Duodenal mucosa (tissue), 2 donors: Measurements from ENCODE around the gene RNASE8.
"Not testable (repeated sequence)": the region's sequence is repeated elsewhere in the genome, so short reads cannot be mapped to it uniquely, and the experiment has no call there.

Experiments used
- H3K27ac ChIP-seq: one replicate; pipeline ENCODE4 v1.7.0; 2013; ENCODE audit warnings: low read depth, low read length
- H3K27me3 ChIP-seq, 2 donors: one replicate each; pipeline ENCODE4 v1.7.0; 2013; ENCODE audit warnings: low read length in 2 of 2, control low read depth in 1 of 2; ENCODE audit not compliant: insufficient read depth in 2 of 2, control insufficient read depth in 1 of 2
- H3K36me3 ChIP-seq, 2 donors: one replicate each; pipeline ENCODE4 v1.7.0; 2013; ENCODE audit warnings: low read length in 2 of 2, control low read depth in 1 of 2; ENCODE audit not compliant: insufficient read depth in 2 of 2, control insufficient read depth in 1 of 2
- H3K4me1 ChIP-seq, 2 donors: one replicate each; pipeline ENCODE4 v1.7.0; 2013; ENCODE audit warnings: low read length in 2 of 2, control low read depth in 1 of 2; ENCODE audit not compliant: insufficient read depth in 2 of 2, control insufficient read depth in 1 of 2
- H3K4me3 ChIP-seq, 2 donors: one replicate each; pipeline ENCODE4 v1.7.0; 2013; ENCODE audit warnings: low read length in 2 of 2, low read depth in 1 of 2
- H3K9ac ChIP-seq, 2 donors: one replicate each; pipeline ENCODE4 v1.7.0; 2013; ENCODE audit warnings: low read length in 2 of 2, low read depth in 1 of 2
- H3K9me3 ChIP-seq, 2 donors: one replicate each; pipeline ENCODE4 v1.7.0; 2013; ENCODE audit warnings: low read length in 2 of 2, control low read depth in 1 of 2; ENCODE audit not compliant: control insufficient read depth in 1 of 2

The RNASE8 gene, protein sequence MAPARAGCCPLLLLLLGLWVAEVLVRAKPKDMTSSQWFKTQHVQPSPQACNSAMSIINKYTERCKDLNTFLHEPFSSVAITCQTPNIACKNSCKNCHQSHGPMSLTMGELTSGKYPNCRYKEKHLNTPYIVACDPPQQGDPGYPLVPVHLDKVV

DNA sequence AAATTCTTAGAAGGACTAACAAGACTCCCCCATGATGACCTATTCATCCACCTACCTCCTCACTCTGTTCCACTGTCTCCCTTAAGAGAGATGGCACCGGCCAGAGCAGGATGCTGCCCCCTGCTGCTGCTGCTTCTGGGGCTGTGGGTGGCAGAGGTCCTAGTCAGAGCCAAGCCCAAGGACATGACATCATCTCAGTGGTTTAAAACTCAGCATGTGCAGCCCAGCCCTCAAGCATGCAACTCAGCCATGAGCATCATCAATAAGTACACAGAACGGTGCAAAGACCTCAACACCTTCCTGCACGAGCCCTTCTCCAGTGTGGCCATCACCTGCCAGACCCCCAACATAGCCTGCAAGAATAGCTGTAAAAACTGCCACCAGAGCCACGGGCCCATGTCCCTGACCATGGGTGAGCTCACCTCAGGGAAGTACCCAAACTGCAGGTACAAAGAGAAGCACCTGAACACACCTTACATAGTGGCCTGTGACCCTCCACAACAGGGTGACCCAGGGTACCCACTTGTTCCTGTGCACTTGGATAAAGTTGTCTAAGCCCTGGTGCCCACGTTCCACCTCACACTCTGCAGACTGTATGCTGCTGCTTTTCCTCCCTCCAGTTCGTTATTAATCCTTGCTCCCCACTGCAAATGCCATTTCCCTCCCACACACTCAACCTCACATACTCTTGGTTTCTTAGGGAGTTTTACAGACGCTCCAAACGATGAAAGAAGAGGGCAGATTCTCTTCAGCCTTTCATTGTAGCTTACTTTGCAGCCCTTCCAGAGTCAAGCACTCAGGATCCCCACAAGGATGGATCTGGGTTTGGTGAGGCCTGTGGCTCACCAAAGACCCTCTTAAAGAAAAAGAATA is at the start of gene RNASE8:
TSS of gene RNASE8 (plus strand) at position 20 of the 873 bp plus-strand sequence. CDS start at position 91, 71 bp downstream.
- Histone ChIP-seq H3K27ac (no peak within 1 kb of the TSS), H3K4me1 (peaks cover 35 to 37% of the 10 kb centered on the region in 2 donors), H3K9me3 (no peaks in the 10 kb centered on the region), H3K9ac (no peak within 1 kb of the TSS), H3K36me3 (no peaks in the 10 kb centered on the region), H3K27me3 (no peaks in the 10 kb centered on the region), H3K4me3 (no peak within 1 kb of the TSS)

- not testable (repeated sequence) for H3K4me3 ChIP-seq, H3K27ac ChIP-seq, H3K27me3 ChIP-seq, H3K36me3 ChIP-seq, H3K9me3 ChIP-seq, H3K4me1 ChIP-seq, H3K9ac ChIP-seq
Measured at GRCh38 chr14:21009721-21010120, 47.9 kb upstream of the RNASE8 start.

GRCh38 chr14:21011136-21011535 is 46.5 kb upstream of the RNASE8 start:
- Histone ChIP-seq H3K9me3 (no peaks in the 10 kb centered on the region), H3K4me3 (no peak overlapping the region), H3K9ac (no peak overlapping the region), H3K27ac (no peak overlapping the region), H3K4me1 (no peaks in the 10 kb centered on the region), H3K27me3 (no peaks in the 10 kb centered on the region), H3K36me3 (no peaks in the 10 kb centered on the region)

DNA sequence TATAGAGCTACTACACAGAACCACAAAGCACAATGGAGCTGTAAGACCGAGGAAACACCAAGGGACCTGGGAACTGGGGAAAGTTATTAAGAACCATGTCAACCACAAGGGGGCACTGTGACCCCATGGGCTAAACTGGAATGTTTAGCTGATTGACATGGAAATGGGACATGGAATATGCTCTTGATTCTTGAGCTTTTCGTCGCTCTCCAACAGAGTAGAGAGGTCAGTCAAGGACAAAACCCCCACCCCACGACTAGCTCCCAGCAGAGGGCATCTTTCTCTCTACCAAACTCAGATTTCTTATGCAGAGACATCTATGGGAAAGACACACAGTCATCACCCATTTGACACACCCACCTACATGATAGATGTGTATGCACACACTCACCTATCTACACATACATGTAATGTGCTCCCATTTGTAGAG is 42.8 kb upstream of the RNASE8 start:
- Histone ChIP-seq H3K9ac (no peak overlapping the region), H3K27ac (no peak overlapping the region), H3K4me1 (no peaks in the 10 kb centered on the region), H3K4me3 (no peak overlapping the region), H3K9me3 (no peaks in the 10 kb centered on the region), H3K27me3 (no peaks in the 10 kb centered on the region), H3K36me3 (peaks cover 11 to 32% of the 10 kb centered on the region in 2 donors)

- no peaks in the 10 kb centered on the region for H3K9me3 ChIP-seq
- no peak overlapping the region for H3K27ac ChIP-seq
- no peak overlapping the region for H3K9ac ChIP-seq
- H3K4me3 ChIP-seq: no peak overlapping the region
- H3K36me3 ChIP-seq: peaks cover 13 to 35% of the 10 kb centered on the region in 2 donors
- H3K27me3 ChIP-seq: no peaks in the 10 kb centered on the region
- H3K4me1 ChIP-seq: no peaks in the 10 kb centered on the region
Measured at GRCh38 chr14:21015312-21015711, 42.3 kb upstream of the RNASE8 start.

DNA sequence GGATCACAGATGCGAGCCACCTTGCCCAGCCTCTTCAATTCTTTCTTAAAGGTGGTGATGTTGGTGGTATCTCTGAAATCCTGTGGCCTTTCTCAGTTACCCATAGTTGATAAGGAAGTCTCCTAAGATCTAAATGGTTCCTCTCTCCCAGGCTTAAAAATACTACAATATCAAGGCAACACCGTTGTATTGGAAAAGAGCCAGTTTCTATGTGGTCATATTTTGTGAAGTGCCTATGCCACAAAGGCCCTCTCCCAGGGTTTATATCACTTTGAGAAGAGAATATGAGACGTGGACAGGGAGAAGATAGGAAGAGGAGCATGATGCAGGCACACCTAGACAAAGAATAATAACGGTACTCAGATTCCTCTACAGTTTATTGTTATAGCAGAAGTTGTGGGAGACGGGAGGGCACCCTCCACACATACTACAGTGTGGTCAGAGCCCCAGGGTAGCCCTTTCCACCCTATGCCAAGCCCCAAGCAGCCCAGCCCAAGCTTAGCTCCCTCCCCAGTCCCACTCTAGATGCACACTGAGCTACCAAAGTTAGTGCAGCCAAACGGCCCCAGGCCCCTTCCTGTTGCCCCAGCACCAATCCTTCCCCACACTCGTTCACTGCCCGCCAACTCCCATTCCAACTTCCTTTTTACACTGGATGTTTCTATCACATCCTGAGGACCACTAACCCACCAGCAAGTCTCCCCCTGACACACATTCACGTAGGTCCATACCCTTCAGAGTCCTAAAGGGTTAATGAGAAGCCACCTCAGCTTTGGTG is 41.0 kb upstream of the RNASE8 start:
- no peak overlapping the region for H3K9ac ChIP-seq
- H3K9me3 ChIP-seq: no peaks in the 10 kb centered on the region
- no peak overlapping the region for H3K4me3 ChIP-seq
- no peak overlapping the region for H3K27ac ChIP-seq
- H3K36me3 ChIP-seq: peaks cover 16 to 48% of the 10 kb centered on the region in 2 donors
- H3K4me1 ChIP-seq: no peaks in the 10 kb centered on the region
- H3K27me3 ChIP-seq: no peaks in the 10 kb centered on the region

GRCh38 chr14:21017528-21018245 is 39.9 kb upstream of the RNASE8 start:
- no peak overlapping the region for H3K27ac ChIP-seq
- no peak overlapping the region for H3K9ac ChIP-seq
- H3K4me3 ChIP-seq: no peak overlapping the region
- H3K36me3 ChIP-seq: peaks cover 16 to 54% of the 10 kb centered on the region in 2 donors
- no peaks in the 10 kb centered on the region for H3K9me3 ChIP-seq
- no peaks in the 10 kb centered on the region for H3K27me3 ChIP-seq
- peaks cover 0 to 2% of the 10 kb centered on the region in 2 donors for H3K4me1 ChIP-seq

- H3K27me3 ChIP-seq: no peaks in the 10 kb centered on the region
Measured at GRCh38 chr14:21018286-21018685, 39.3 kb upstream of the RNASE8 start.

DNA sequence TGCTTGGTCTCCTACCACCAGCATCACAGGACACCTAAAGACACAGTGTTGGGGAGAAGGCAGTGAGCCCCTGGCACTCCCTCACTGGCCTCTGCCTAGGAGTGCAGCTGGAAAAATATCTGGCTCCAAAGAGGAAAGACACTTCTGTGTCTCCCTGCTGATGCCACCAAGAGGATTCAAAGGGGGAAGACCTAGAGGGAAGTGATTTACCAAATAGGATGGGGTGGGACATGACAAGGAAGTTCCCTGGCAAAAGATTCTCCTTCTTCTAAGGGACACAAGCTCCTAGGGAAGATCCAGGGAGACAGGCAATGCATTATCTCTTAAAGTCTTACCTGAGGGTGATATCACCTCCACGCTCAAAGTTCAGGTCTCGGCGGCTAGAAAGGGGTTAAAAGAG is 38.8 kb upstream of the RNASE8 start:
- Histone ChIP-seq H3K9me3 (no peaks in the 10 kb centered on the region), H3K9ac (no peak overlapping the region), H3K36me3 (peaks cover 16 to 54% of the 10 kb centered on the region in 2 donors), H3K27ac (no peak overlapping the region), H3K4me1 (peaks cover 11 to 13% of the 10 kb centered on the region in 2 donors), H3K4me3 (no peak overlapping the region), H3K27me3 (no peaks in the 10 kb centered on the region)

More at GRCh38 chr14:21018286-21018685, 39.3 kb upstream of the RNASE8 start:
- H3K36me3 ChIP-seq: peaks cover 16 to 54% of the 10 kb centered on the region in 2 donors
- H3K4me3 ChIP-seq: no peak overlapping the region
- H3K27ac ChIP-seq: no peak overlapping the region
- H3K9me3 ChIP-seq: no peaks in the 10 kb centered on the region
- H3K9ac ChIP-seq: no peak overlapping the region
- peaks cover 6 to 8% of the 10 kb centered on the region in 2 donors for H3K4me1 ChIP-seq
